Measurements from ENCODE around the gene FUT4. TPM values are rescaled to one million over a fixed set of nuclear protein-coding genes. Genes with fewer than 3 reads are reported as not detected.

The FUT4 gene
- total and polyA plus RNA-seq, 8 donors = 0.58 to 19.7 (median 4.5) TPM

- no peaks in the 10 kb centered on the region for H3K27me3 ChIP-seq
- 91 to 98% (median 97%) methylated on average over 4 of the region's 4 CpGs for WGBS, 5 donors
- H3K4me1 ChIP-seq = peaks cover 0 to 69% (median 23%) of the 10 kb centered on the region in 4 donors
- H3K9me3 ChIP-seq = no peaks in the 10 kb centered on the region
- no peak overlapping the region for H3K27ac ChIP-seq
- intact Hi-C loops (cut with DNase I; ENCODE audit: low total_unique reads) = no loop called here
- no peak overlapping the region for H3K4me3 ChIP-seq
- H3K36me3 ChIP-seq = no peaks in the 10 kb centered on the region
- TF ChIP-seq POLR2AphosphoS5 (IDR thresholded peaks at IDR 0.05) (no peak), POLR2A (IDR thresholded peaks at IDR 0.05) (no peak), EP300 (IDR thresholded peaks at IDR 0.05) (no peak)
- TF ChIP-seq, protein P1, sequence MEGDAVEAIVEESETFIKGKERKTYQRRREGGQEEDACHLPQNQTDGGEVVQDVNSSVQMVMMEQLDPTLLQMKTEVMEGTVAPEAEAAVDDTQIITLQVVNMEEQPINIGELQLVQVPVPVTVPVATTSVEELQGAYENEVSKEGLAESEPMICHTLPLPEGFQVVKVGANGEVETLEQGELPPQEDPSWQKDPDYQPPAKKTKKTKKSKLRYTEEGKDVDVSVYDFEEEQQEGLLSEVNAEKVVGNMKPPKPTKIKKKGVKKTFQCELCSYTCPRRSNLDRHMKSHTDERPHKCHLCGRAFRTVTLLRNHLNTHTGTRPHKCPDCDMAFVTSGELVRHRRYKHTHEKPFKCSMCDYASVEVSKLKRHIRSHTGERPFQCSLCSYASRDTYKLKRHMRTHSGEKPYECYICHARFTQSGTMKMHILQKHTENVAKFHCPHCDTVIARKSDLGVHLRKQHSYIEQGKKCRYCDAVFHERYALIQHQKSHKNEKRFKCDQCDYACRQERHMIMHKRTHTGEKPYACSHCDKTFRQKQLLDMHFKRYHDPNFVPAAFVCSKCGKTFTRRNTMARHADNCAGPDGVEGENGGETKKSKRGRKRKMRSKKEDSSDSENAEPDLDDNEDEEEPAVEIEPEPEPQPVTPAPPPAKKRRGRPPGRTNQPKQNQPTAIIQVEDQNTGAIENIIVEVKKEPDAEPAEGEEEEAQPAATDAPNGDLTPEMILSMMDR (IDR thresholded peaks at IDR 0.05) = no peak
- DNase-seq = no peak
These were observed 15.2 kb downstream of the FUT4 start for GRCh38 chr11:94558932-94559331.

DNA sequence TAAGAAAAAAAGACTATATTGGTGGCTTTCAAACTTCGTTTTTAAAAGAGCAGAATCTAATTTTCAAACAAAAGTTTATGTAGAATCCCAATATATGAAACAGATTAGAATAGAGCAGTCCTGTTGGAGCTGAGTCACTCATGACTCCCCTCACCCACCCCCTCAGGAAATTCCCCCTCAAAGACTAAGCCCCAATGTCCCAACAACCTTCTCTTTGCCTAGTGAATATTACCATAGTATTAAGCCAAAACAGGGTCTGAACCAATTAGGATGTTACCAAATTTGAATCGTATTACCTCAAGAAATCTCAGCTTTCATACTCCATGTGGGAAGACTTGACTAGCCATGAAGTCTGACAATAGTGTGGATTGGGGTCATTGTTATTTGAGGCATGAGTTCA is 15.6 kb downstream of the FUT4 start:
- Histone ChIP-seq H3K4me3 (no peak overlapping the region), H3K36me3 (no peaks in the 10 kb centered on the region), H3K4me1 (peaks cover 0 to 70% (median 22%) of the 10 kb centered on the region in 4 donors), H3K9me3 (no peaks in the 10 kb centered on the region), H3K27me3 (no peaks in the 10 kb centered on the region), H3K27ac (peak overlapping the region in 2 of 5 donors; percentile 12 to 41)
- intact Hi-C loops (cut with DNase I; ENCODE audit: low total_unique reads) = no loop called here
- TF ChIP-seq, protein P1 (IDR thresholded peaks at IDR 0.05) = no peak
- TF ChIP-seq POLR2A (IDR thresholded peaks at IDR 0.05) (no peak), POLR2AphosphoS5 (IDR thresholded peaks at IDR 0.05) (no peak)
- DNase-seq = no peak
- 81 to 93% (median 85%) methylated on average over 2 of the region's 2 CpGs for WGBS, 5 donors

DNA sequence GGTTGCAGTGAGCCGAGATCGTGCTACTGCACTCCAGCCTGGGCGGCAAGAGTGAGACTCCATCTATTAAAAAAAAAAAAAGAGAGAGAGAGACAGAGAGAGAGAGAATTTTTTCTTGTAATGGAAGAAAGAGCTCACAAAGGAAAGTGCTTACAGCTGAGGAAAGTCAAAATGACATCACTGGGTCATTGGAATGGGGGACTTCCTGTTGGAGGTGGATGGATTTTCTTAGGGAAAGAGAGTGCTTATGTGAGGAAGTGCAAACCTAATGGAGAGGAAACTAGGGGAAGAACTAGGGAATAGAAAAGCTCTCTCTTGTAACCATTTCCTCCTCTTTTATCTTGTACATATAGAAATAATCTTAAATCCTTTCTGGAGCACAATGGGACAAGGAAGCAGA is 17.1 kb downstream of the FUT4 start:
- no peak overlapping the region for H3K4me3 ChIP-seq
- H3K27me3 ChIP-seq = no peaks in the 10 kb centered on the region
- no peak for TF ChIP-seq EP300 (IDR thresholded peaks at IDR 0.05)
- TF ChIP-seq, protein P1 (IDR thresholded peaks at IDR 0.05) = no peak
- no peak for TF ChIP-seq POLR2AphosphoS5 (IDR thresholded peaks at IDR 0.05)
- TF ChIP-seq POLR2A (IDR thresholded peaks at IDR 0.05) = no peak
- intact Hi-C loops (cut with DNase I; ENCODE audit: low total_unique reads) = no loop called here
- WGBS, 5 donors = 85 to 100% (median 94%) methylated on average over 3 of the region's 3 CpGs
- H3K27ac ChIP-seq = no peak overlapping the region
- peak in 1 of 2 donors; percentile 32 for DNase-seq
- H3K4me1 ChIP-seq = peaks cover 0 to 65% (median 21%) of the 10 kb centered on the region in 4 donors
- no peaks in the 10 kb centered on the region for H3K36me3 ChIP-seq
- H3K9me3 ChIP-seq = no peaks in the 10 kb centered on the region

DNA sequence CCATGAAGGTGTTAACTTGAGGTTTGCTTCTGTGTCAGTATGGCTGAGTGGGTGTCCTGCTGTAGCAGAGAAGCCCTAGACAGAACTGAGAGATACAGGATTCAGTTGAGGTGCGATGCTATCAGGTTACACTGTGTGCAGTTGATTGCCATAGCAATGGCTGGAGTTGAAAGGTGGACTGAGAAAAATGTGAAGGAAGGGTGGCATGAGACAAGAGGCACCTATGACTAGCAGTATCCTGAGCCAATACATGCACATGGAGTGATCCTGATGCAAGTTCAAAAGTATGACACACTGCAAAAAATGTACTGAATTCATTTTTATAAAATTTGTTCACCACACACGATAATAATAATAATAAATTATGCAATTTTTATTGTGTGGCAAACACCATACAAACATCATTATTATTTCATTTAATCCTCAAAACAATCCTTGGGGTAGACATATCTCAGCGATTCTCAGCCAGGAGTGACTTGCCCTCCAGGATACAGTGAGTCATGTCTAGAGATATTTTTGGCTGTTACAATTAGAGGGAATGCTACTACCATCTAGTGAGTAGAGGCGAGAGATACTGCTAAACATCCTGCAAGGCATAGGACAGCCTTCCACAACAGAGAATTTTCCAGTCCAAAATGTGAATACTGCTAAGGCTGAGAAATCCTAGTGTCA is 19.6 kb downstream of the FUT4 start:
- WGBS, 5 donors = 59 to 76% (median 73%) methylated on average over 4 of the region's 4 CpGs
- Histone ChIP-seq H3K4me1 (peaks cover 0 to 40% (median 9%) of the 10 kb centered on the region in 4 donors), H3K27me3 (no peaks in the 10 kb centered on the region), H3K4me3 (no peak overlapping the region), H3K9me3 (no peaks in the 10 kb centered on the region), H3K27ac (no peak overlapping the region), H3K36me3 (no peaks in the 10 kb centered on the region)
- DNase-seq = no peak
- TF ChIP-seq EP300 (IDR thresholded peaks at IDR 0.05) (no peak), POLR2A (IDR thresholded peaks at IDR 0.05) (no peak), POLR2AphosphoS5 (IDR thresholded peaks at IDR 0.05) (no peak)
- TF ChIP-seq, protein P1 (IDR thresholded peaks at IDR 0.05) = no peak
- intact Hi-C loops (cut with DNase I; ENCODE audit: low total_unique reads) = no loop called here

All from stomach (tissue), 9 donors.